HL-60 (cell line): ENCODE data around the gene ZNF792.
"Not testable (repeated sequence)": the region's sequence is repeated elsewhere in the genome, so short reads cannot be mapped to it uniquely, and the experiment has no call there.

Experiments
- DNase-seq, 2 experiments: peaks; one replicate each; pipeline ENCODE4 v3.0.0-alpha.2; 2010 to 2020; ENCODE audit warnings: low read depth in 1 of 2, low spot score in 1 of 2
- H3K27ac ChIP-seq: fragments of 250-450 bp; sonication (Bioruptor Pico); replicated peaks from 2 replicates; pipeline ENCODE4 v1.5.1; 2020; ENCODE audit warnings: mild to moderate bottlenecking, moderate library complexity
- H3K27me3 ChIP-seq: fragments of 250-450 bp; sonication (Bioruptor Pico); 2 replicates; pipeline ENCODE4 v1.5.1; 2021; ENCODE audit warnings: mild to moderate bottlenecking, moderate library complexity; ENCODE audit not compliant: insufficient read depth, poor library complexity, severe bottlenecking
- H3K4me3 ChIP-seq: replicated peaks from 2 replicates; pipeline ENCODE4 v1.5.1; 2011; ENCODE audit warnings: mild to moderate bottlenecking, control low read depth, low read length; ENCODE audit not compliant: insufficient read depth
- CTCF ChIP-seq: IDR thresholded peaks from one replicate; pipeline ENCODE4 v1.5.1; 2011; ENCODE audit warnings: low read length, control low read depth, inconsistent platforms; ENCODE audit not compliant: insufficient read depth
- GABPA ChIP-seq: IDR thresholded peaks from 2 replicates; pipeline ENCODE4 v1.6.1; 2012; ENCODE audit warnings: low read depth
- POLR2AphosphoS5 ChIP-seq: IDR thresholded peaks from 2 replicates; pipeline ENCODE4 v1.6.1; 2012; ENCODE audit warnings: low read depth
- SPI1 ChIP-seq: IDR thresholded peaks from 2 replicates; pipeline ENCODE4 v1.6.1; 2012; ENCODE audit warnings: low read depth, mild to moderate bottlenecking, borderline replicate concordance
- TF ChIP-seq, protein P1 (sequence below): IDR thresholded peaks from 2 replicates; pipeline ENCODE4 v1.6.1; 2012; ENCODE audit warnings: low read depth; ENCODE audit not compliant: insufficient replicate concordance

The ZNF792 gene

DNA sequence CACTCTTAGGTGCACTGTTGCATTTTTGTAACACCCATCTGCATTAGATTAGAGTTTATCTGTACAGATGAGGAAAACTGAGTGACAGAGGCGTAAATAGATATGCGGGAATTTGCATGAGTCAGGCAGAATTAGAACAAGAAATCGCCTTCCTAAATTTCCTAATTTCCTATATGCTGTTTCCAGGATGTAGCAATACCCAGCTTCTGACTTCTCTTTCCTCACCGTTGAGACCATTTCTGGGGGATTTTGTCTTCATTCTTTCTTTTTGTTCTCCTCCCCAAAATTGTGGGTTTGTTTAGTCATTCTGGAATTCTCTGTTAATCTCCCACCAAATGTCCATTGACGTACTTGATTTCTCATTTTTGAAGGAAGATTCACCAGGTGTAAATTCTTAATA is 10.6 kb upstream of the ZNF792 start:
- TF ChIP-seq SPI1 (no peak), POLR2AphosphoS5 (no peak)
- TF ChIP-seq, protein P1, sequence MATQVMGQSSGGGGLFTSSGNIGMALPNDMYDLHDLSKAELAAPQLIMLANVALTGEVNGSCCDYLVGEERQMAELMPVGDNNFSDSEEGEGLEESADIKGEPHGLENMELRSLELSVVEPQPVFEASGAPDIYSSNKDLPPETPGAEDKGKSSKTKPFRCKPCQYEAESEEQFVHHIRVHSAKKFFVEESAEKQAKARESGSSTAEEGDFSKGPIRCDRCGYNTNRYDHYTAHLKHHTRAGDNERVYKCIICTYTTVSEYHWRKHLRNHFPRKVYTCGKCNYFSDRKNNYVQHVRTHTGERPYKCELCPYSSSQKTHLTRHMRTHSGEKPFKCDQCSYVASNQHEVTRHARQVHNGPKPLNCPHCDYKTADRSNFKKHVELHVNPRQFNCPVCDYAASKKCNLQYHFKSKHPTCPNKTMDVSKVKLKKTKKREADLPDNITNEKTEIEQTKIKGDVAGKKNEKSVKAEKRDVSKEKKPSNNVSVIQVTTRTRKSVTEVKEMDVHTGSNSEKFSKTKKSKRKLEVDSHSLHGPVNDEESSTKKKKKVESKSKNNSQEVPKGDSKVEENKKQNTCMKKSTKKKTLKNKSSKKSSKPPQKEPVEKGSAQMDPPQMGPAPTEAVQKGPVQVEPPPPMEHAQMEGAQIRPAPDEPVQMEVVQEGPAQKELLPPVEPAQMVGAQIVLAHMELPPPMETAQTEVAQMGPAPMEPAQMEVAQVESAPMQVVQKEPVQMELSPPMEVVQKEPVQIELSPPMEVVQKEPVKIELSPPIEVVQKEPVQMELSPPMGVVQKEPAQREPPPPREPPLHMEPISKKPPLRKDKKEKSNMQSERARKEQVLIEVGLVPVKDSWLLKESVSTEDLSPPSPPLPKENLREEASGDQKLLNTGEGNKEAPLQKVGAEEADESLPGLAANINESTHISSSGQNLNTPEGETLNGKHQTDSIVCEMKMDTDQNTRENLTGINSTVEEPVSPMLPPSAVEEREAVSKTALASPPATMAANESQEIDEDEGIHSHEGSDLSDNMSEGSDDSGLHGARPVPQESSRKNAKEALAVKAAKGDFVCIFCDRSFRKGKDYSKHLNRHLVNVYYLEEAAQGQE = no peak
- Histone ChIP-seq H3K27me3 (no peaks in the 10 kb centered on the region), H3K4me3 (no peak overlapping the region), H3K27ac (no peak overlapping the region)
- no peak for DNase-seq

- Histone ChIP-seq H3K27me3 (no peaks in the 10 kb centered on the region), H3K27ac (no peak overlapping the region), H3K4me3 (no peak overlapping the region)
- no peak for DNase-seq
- TF ChIP-seq POLR2AphosphoS5 (no peak), CTCF (no peak), SPI1 (no peak), GABPA (no peak)
- TF ChIP-seq, protein P1 = no peak
These were observed 8.2 kb upstream of the ZNF792 start for GRCh38 chr19:34972163-34972705.

DNA sequence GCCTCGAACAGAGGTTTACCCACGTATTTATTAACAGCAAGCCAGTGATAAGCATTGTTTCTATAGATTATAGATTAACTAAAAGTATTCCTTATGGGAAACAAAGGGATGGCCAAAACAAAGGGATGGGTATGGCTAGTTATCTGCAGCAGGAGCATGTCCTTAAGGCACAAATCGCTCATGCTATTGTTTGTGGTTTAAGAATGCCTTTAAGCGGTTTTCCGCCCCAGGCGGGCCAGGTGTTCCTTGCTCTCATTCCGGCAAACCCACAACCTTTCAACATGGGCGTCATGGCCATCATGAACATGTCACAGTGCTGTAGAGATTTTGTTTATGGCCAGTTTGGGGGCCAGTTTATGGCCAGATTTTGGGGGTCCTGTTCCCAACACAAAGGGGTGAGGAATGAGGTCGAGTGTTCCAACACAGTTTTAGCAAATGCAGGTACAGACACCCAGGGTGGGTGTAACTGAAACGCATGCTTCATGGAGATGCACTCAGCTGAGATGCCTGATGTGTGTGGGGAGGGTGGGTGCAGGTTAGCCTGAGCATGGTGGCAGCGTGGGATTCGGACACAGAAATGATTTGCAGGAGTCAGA is 6.3 kb upstream of the ZNF792 start:
- not testable (repeated sequence) for H3K27me3 ChIP-seq, H3K4me3 ChIP-seq, H3K27ac ChIP-seq, DNase-seq

GRCh38 chr19:34969721-34970120 is 5.7 kb upstream of the ZNF792 start:
- Histone ChIP-seq H3K4me3 (no peak overlapping the region), H3K27me3 (no peaks in the 10 kb centered on the region), H3K27ac (no peak overlapping the region)
- DNase-seq = no peak
- TF ChIP-seq SPI1 (no peak), GABPA (no peak), CTCF (no peak), POLR2AphosphoS5 (no peak)
- TF ChIP-seq, protein P1 = no peak
